Measurements from ENCODE around the gene COPS4.
"Not testable (repeated sequence)": the region's sequence is repeated elsewhere in the genome, so short reads cannot be mapped to it uniquely, and the experiment has no call there.

The COPS4 gene

DNA sequence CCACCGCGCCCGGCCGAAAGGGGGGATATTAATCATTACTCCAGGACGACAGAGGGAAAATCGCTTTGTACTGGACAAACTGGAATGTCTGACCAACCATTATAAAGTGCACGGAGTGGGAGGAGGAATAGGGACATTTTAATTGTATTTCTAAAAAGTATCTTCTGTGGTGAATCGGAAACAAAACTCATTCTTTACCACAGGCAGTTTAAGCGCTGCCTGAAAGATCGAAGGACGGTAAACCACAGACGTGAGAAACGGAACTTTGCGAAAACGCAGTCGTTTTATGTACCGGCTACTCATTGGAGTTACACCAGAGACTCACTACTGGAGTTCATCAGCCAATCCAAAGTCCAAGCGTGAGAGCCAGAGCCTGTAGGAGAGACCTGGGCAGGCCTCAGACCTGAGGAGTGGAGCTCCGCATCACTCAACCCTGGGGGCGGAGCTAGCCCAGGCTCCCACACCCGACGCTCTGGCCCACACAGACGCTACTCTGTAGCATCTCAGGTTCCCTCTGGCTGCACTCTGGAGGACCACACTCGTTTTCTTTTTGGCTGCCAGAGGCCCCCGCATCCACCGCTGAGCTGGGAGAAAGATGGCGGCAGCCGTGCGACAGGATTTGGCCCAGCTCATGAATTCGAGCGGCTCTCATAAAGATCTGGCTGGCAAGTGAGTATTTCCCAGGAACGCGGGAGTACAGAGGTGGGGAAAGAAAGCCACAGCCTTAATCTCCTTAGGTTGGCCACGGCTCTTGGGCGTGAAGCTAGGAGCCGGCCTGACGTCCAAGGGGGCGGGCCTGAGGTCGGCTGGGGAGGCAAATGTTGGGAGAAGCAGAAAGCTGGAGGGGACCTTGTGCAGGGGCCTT lies at the start of gene COPS4:
Gene COPS4 (plus strand): TSS at position 554 of the 865 bp plus-strand sequence. CDS start 42 bp downstream, at position 596.
- peak; percentile 100 for DNase-seq (ENCODE audit: low read depth)

DNA sequence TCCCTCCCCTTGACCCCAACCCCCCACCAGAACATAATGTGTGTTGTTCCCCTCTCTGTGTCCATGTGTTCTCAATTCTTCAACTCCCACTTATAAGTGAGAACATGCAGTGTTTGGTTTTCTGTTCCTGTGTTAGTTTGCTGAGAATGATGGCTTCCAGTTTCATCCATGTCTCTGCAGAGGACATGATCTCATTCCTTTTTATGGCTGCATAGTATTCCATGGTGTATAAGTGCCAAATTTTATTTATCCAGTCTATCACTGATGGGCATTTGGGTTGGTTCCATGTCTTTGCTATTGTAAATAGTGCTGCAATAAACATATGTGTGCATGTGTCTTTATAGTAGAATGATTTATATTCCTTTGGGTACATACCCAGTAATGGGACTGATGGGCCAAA lies 47.5 kb upstream of the COPS4 start:
- DNase-seq (ENCODE audit: low read depth): not testable (repeated sequence)

DNA sequence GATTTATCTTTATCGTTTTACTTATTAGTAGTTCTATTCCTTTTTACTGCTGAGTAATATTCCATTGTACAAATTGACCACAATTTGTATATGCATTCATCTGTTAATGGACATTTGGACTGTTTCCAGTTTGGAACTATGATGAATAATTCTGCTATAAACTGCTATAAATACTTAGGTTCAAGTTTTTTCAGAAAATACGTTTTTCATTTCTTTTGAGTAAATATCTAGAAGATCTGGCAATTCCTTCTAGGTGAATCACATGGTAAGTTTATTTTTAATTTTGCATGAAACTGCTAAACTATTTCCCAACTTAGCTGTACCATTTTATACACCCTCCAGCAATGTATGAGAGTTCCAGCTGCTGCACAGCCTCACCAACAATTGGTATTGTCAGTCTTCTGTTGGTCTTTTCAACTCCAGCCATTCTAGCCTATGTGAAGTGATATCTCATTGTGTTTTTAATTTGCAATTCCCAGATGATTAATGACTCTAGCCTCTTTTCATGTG lies 46.6 kb upstream of the COPS4 start:
- DNase-seq (ENCODE audit: low read depth): peak; percentile 97

DNA sequence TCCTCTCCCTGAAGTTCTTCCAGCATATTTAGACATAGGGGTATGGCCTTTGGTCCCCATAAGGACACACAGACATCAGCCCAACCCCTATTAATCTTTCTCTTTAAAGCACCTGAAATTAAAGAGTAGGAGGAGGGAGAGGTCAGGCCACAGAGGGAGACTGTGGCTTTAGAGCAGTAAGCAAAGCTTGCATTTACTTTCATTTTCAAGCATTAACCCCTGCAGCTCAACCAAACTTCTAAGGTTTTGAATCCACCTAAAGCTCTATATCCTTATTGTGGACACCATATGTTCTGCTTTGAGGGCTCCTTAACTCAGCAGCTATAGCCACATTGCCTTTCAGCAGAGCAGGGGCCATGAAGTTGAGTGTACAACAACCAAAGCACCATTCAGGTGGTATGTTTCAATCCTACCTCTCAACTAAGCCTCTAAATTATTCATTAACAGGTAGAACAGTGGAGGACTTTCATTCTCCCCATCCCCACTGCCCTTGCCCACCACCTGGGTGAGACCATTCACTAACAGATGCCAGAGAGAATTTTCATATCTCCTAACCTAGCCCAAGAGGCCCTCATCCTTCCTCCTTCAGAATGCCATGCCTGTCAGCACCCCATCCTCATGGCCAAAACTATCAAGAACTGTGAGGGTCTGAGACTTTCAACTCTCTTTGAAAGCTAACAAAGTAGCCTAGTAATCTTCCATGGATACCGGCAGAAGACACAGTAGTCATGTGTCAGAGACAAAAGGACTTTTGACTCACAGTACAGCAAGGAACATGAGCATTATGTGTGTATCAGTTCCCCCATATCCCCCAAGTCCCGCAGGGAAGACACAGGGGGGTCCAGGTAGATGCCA lies 45.2 kb upstream of the COPS4 start:
- peak; percentile 37 for DNase-seq (ENCODE audit: low read depth)

DNA sequence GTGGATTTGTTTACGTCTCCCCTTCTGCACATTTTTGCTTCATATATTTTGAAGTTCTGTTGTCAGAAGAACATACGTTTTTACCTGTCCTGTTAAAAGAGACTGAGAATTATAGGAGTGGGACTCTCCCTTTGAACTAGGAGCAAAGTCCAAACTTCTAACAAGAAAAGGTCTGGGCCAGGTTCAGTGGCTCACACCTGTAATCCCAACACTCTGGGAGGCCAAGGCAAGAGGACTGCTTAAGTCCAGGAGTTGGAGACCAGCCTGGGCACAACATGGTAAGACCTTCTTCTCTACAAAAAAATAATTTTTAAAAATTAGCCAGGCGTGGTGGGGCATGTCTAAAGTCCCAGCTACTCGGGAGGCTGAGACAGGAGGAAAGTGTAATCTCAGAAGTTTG lies 40.1 kb upstream of the COPS4 start:
- DNase-seq (ENCODE audit: low read depth): no peak

DNA sequence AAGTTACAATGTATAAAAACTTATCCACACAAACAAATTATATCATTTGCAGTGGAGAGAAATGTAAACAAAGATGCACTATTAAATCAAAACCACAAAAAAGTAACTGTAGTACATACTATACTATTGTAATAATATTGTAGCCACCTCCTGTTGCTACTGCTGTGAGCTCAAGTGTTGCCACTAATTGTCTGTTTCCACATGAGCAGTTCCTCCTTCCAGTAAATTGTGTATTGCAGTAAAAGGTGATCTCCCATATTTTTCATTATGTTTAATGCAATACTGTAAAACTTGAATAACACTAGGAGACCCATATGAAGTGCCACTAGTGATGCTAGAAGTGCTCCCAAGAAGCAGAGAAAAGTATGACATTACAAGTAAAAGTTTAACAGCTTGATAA lies 36.1 kb upstream of the COPS4 start:
- DNase-seq (ENCODE audit: low read depth): no peak

DNA sequence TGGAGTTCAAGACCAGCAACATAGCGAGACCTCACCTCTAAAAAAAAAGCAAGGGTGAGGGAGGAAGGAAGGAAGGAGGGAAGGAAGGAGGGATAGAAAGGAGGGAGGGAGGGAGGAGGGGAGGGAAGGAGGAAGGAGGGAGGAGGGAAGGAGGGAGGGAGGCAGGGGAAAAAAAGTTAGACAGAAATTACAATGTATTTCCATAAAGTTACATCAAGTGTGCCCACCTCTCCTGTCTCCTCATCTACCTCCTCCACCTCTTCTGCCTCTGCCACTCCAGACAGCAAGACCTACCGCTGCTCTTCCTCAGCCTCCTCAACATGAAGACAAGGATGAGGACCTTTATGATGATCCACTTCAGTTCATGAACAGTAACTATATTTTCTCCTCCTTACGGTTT lies 32.7 kb upstream of the COPS4 start:
- no peak for DNase-seq (ENCODE audit: low read depth)

DNA sequence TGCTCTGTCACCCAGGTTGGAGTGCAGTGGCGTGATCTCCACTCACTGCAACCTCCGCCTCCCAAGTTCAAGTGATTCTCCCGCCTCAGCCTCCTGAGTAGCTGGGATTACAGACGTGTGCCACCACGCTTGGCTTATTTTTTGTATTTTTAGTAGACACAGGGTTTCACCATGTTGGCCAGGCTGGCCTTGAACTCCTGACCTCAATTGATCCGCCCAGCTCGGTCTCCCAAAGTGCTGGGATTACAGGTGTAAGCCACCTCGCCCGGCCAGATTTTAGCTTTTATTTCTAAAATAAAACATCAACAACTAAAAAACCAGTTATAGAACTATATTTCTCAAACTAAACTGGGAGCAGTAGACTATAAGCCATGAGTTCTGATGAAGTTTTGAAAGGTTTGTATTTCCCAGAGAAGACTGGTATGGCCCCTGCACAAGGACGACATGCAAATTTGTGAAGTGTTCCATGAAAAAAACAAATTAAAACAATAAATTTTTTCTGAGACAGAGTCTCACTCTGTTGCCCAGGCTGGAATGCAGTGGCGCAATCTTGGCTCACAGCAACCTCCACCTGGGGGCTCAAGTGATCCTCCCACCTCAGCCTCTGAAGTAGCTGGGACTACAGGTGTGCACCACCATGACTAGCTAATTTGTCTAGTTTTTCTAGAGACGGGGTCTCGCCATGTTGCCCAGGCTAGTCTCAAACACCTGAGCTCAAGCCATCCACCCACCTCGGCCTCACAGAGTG lies 31.8 kb upstream of the COPS4 start:
- DNase-seq (ENCODE audit: low read depth): not testable (repeated sequence)

DNA sequence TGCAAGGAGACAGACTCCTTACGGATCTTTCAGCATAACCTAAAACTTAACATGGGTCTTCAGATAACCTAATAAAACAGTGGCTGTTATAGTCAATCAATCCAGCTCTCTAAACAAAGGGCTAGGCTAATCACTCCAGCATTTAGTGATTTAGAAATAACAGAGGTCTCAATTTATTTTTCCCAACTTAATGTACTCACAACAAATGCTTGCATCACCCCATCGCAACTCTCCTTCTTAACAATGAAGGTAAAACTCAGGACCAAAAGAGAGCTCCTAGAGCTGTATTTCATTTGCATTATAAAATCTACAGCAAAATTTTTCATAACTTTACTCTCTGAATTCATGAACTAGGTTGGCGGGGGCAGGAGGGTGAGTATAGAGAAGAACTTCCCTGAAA lies 25.5 kb upstream of the COPS4 start:
- DNase-seq (ENCODE audit: low read depth): peak; percentile 7

DNA sequence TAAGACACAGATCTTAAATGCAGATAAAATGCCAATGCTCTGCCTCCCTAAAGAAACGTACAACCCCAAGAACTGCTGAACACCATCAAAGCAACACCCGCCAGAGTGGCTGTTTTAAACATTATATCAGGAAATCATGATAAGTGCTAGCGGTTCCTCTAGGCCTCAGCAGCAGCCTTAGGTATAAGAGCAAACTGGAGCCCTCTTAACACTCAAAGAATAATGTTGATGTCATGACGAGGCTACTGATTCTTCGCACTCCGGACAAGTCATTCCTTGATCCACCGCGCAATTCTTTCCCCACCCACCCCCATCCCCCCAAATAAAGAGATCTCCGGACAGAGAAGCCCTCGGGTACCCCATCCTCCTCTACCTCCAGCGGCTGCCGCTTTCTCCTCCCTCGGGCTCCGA lies 24.9 kb upstream of the COPS4 start:
- DNase-seq (ENCODE audit: low read depth): peak; percentile 50

DNA sequence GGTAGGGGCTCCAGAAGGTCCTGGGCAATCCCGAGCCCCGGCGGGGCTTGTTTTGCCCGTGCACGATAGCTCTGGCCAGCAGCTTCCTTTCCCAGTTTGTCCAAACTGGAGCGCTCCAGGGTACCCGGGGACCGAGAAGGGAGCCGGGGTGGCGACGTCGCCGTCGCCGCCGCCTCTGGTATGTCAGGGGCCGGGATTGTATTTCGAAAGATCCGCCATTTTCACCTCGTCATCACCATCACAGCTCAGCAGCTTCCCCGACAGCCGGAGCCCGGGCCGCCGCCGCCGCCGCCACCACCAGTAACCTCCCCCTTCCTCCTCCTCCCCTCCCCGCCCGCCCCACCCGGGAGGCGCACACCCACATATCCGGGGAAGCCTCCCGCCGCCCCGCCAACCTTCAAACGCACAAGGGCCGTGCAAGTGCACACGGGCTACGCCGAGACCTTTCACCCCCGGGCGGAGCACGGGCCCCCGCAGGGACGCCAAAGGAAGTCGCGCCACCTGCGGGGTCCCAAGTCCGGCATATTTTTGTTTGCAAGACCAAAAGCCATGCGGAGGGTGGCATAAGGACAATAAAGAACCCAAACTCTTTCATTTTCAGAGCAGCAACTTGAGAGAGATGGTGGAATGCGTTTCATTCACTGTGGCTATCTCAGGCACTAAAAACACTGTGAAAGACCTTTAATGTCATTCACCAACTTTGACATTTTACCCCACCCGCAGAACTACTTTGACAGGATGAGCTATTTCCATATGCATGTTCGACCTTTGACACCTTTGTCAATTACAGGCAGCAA lies 24.3 kb upstream of the COPS4 start, which contains the start of gene LIN54:
Gene LIN54 (minus strand): TSS at position 302 of the 797 bp plus-strand sequence. CDS start 25,979 bp downstream, outside the sequence.
- peak; percentile 88 for DNase-seq (ENCODE audit: low read depth)

DNA sequence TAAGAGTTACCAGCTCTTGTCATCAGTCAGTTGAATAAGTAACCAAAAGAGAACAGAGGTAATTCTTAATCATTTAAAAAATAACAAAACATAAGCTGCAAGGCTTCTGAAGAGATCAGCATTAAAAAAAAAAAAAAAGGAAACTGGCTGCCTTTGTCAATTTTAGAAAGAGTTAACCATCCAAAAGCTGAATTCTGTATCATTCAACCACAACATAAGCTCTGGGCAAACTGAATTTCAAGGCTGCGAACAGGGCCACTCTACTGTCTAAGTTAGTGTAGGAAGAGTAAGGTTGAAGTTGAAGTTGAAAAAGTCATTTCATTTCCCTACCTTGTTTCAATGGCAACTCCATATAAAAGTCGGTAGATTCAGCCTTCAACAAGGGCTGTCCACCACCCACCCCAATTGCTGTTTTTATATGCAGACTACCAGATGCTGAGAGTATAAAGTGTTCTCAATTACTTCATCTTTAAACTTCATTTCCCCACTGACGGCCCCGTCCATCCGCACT lies 23.2 kb upstream of the COPS4 start:
- peak; percentile 35 for DNase-seq (ENCODE audit: low read depth)

DNA sequence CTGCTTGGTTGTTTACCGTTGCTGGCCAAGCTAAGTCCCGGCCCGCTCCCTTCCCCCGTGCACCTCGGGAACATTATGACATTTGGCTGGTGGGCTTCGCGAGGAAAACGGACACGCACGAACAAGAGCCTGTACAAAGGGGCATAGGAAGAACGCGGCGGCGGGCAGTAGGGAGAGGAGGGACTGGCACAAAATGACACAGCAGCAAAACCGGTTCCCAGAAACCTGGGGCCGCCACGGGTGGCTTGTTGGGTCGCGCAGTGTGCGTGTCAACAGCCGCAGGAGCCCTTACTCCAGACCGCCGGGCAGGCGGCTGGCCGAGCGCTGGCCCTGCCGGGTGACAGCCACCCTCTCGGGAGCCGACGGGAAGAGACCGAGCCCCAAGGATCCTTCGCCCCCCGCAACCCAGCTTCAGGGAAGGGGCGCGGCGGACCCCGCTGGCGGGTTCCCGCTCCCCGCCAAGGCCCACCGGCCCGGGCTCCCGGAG lies 22.7 kb upstream of the COPS4 start:
- DNase-seq (ENCODE audit: low read depth): peak; percentile 35

DNA sequence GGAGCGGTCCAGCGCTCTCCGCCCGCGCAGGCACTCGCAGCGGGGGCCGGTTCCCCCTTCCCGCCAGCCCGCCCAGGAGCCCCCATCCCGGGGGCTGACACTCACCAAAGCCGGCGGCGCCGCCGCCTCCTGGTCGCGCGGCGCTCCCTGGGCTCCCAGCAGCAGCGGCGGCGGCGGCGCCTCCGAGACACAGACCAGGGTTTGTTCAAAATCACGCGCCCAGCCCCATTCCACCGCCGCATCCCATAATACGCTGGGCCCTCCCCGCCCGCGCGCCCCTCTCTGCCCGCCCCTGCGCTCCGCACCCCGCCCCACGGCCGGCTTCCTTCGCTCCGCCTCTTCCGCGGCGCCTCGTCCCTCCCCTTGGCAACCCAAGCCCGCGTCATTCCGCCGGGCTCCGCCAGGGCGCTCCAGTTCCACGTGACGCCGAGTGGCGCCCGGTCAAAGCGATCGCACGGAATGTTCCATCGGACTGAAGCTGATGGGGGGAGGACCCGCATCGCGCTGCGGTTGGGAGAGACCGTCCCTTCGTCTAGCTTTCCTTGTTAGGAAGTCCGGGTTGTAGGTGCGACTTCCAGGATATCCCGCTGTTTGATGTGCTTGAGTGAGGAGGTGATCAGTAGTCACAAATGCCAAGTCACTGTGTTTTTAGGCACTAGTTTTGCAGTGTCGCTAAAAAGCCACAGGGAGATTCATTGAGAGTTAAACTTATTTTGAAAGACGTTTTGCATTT lies 22.1 kb upstream of the COPS4 start:
- peak; percentile 97 for DNase-seq (ENCODE audit: low read depth)

DNA sequence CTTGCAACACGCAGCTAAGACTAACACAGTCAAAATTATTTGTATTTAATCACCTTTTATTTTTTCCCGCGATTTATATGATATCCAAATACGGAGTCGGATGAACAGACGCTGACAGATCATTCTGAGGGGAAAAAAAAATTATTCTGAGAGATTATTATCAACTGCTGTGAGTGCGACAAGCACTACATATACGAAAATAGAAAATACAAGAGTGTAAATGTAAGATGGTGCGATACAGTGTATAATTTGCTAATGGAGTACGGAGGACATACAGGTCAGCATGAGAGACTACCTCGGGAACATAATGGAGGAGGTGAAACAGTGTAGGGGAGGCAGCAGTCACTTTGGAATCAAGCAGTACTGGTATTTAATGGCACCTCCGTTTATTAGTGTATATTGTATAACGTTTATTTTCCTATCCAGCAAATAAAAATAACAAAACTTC lies 21.5 kb upstream of the COPS4 start:
- peak; percentile 3 for DNase-seq (ENCODE audit: low read depth)

DNA sequence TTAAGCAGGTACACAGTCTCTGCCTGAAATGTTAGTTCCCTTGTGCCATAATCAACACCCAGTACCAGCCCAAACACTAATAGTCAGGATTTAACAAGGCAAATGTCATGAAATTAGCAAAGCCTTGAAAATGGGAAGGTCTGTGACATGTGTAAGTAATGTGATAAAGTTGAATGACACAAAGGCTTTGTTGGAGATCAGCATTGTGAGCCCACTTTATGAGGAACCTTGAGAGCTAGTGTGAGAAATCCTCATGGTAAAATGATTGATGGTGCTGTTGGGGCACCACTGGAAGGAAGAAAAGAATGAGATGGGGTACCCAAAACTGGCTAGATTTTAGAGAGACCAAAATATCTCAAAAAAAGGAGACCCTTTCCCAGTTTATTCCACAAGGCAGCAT lies 21.1 kb upstream of the COPS4 start:
- no peak for DNase-seq (ENCODE audit: low read depth)

DNA sequence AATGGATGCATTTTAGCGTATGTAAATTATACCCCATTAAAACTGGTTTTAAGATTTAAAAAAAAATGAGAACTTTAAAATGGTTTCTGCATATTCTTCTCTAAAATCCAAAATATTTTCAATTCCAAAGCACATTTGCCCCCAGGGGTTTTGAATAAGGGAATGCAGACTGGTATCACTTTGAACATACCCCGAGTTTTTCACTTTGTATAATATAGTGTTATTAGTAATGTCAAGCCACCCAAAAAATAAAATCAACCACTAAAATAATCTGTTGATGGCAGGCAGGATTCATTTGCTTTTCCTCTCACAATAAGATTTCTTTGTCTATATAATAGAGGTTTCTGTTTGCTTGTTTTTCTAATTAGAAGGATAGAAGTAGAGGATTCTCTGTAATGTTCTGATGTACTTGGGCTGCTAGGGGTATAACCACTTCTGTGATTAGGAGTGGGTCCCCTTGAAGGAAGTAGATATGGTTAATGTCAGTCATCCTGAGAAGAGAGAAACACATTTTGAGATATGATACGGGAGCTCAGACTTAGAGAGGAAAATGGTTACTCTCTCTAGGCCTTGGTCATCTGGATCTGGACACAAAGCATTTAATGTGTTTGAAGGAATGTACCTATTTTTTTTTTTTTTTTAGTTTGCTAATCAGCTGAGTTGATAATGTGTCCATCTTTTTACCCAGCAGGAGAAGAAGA lies 15.0 kb upstream of the COPS4 start:
- DNase-seq (ENCODE audit: low read depth): no peak

DNA sequence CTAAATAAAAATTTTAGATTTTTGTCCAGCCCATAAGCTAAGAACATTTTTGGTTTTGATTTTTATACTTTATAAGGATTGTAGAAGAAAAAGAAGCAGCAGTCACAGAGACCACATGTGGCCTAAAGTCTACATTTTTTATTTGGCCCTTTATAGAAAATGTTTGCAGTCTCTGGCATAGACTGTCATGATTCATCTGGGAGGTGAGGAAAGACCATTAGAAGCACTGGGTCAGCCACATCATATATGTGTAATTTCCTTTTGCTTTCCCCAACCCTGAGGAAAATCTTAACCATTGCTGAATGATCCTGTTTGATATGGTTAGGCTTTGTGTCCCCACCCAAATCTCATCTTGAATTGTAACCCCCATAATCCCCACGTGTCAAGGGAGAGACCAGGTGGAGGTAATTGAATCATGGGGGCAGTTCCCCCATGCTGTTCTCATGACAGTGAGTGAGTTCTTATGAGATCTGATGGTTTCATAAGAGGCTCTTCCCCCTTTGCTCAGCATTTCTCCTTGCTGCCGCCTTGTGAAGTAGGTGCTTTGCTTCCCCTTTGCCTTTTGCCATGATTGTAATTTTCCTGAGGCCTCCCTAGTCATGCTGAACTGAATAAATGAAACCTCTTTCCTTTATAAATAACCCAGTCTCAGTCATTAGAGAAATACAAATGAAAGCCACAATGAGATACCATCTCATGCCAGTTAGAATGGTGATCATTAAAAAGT lies 12.1 kb upstream of the COPS4 start:
- DNase-seq (ENCODE audit: low read depth): peak; percentile 76

DNA sequence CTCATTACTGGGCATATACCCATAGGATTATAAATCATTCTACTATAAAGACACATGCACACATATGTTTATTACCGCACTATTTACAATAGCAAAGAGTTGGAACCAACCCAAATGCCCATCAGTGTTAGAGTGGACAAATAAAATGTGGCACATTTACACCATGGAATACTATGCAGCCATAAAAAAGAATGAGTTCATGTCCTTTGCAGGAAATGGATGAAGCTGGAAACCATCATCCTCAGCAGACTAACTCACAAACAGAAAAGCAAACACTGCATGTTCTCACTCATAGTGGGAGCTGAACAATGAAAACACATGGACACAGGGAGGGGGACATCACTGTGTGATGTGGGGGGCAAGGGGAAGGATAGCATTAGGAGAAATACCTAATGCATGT lies 11.4 kb upstream of the COPS4 start:
- DNase-seq (ENCODE audit: low read depth): not testable (repeated sequence)

Data from EH (cell line).